ENCODE data around the gene CD37.
A peak's percentile ranks its signal among the peaks of the same experiment; 100 is the strongest.

DNA sequence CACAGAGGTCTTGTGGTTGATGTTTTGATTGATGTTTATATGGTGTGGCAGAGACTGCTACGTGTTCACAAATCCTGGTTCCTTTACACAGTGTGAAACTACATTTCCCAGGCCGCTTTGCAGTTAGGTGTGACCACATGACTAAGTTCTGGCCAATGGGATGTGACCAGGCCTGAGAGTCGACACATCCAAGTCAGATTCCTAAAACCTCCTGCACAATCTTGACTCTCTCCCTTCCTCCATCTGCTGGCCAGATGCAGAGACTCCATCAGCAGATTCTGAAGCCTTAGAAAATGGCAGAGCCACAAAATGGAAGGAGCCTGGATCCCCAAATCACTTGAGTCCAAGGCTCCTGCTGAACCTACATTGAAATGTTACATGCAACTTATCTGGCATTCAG lies 12.6 kb downstream of the CD37 start:
- TF ChIP-seq CTCF (IDR thresholded peaks at IDR 0.05): peak in 2 of 12 donors; percentile 17 to 19
- no peak for TF ChIP-seq POLR2A (IDR thresholded peaks at IDR 0.05)
